ENCODE measurements around the gene EIF3B. TPM values are rescaled to one million over a fixed set of nuclear protein-coding genes. Genes with fewer than 3 reads are reported as not detected.

EIF3B gene
- total RNA-seq, 1 donor from 2014 or later: 213 TPM

GRCh38 chr7:2393706-2394105 lies 39.1 kb downstream of the EIF3B start:
- peaks cover 8% of the 10 kb centered on the region for H3K36me3 Mint-ChIP-seq (ENCODE audit: low read depth, unreplicated experiment)
- Histone ChIP-seq H3K79me2 (ENCODE audit: insufficient read depth, low read length) (no peaks in the 10 kb centered on the region), H3K36me3 (ENCODE audit: insufficient read depth, low read length) (no peaks in the 10 kb centered on the region), H3K27ac (ENCODE audit: low read depth, low read length) (no peak overlapping the region), H3K4me1 (ENCODE audit: insufficient read depth, low read length) (peaks cover 7% of the 10 kb centered on the region), H3K9me3 (ENCODE audit: insufficient read depth, low read depth, low read length) (no peaks in the 10 kb centered on the region), H3K4me3 (ENCODE audit: insufficient read depth, low read depth, low read length) (no peak overlapping the region), H3K9ac (ENCODE audit: low read length) (no peak overlapping the region), H4K20me1 (ENCODE audit: insufficient read depth, low read length) (no peaks in the 10 kb centered on the region), H3K4me2 (ENCODE audit: low read length) (no peak overlapping the region), H3K27me3 (ENCODE audit: insufficient read depth, low read length) (peaks cover 4% of the 10 kb centered on the region), H2AFZ (ENCODE audit: low read depth, low read length) (no peak overlapping the region)
- TF ChIP-seq EZH2 (IDR thresholded peaks at IDR 0.05; ENCODE audit: insufficient read depth, low read length) (no peak), CTCF (IDR thresholded peaks at IDR 0.05; ENCODE audit: insufficient read depth, low read depth, low read length) (no peak)
- H3K27ac Mint-ChIP-seq (ENCODE audit: unreplicated experiment): no peak overlapping the region
- H3K9me3 Mint-ChIP-seq (ENCODE audit: unreplicated experiment): peaks cover 2% of the 10 kb centered on the region
- peaks cover 5% of the 10 kb centered on the region for H3K4me1 Mint-ChIP-seq (ENCODE audit: low read depth, unreplicated experiment)
- FAIRE-seq (no peak), DNase-seq (ENCODE audit: low read depth) (no peak)
- H3K4me3 Mint-ChIP-seq (ENCODE audit: unreplicated experiment): no peak overlapping the region
- H3K27me3 Mint-ChIP-seq (ENCODE audit: low read depth, unreplicated experiment): peaks cover 10% of the 10 kb centered on the region

GRCh38 chr7:2394566-2395082 lies 40.0 kb downstream of the EIF3B start:
- Mint-ChIP-seq H3K4me3 (ENCODE audit: unreplicated experiment) (no peak overlapping the region), H3K27ac (ENCODE audit: unreplicated experiment) (no peak overlapping the region)
- FAIRE-seq: no peak

More at GRCh38 chr7:2394566-2395082, 40.0 kb downstream of the EIF3B start:
- no peaks in the 10 kb centered on the region for H3K9me3 ChIP-seq (ENCODE audit: insufficient read depth, low read depth, low read length)
- no peaks in the 10 kb centered on the region for H3K36me3 ChIP-seq (ENCODE audit: insufficient read depth, low read length)
- H3K4me3 ChIP-seq (ENCODE audit: insufficient read depth, low read depth, low read length): no peak overlapping the region
- no peak for DNase-seq (ENCODE audit: low read depth)
- no peak overlapping the region for H2AFZ ChIP-seq (ENCODE audit: low read depth, low read length)
- Mint-ChIP-seq H3K9me3 (ENCODE audit: unreplicated experiment) (peaks cover 2% of the 10 kb centered on the region), H3K27me3 (ENCODE audit: low read depth, unreplicated experiment) (peaks cover 10% of the 10 kb centered on the region), H3K36me3 (ENCODE audit: low read depth, unreplicated experiment) (peaks cover 7% of the 10 kb centered on the region), H3K4me1 (ENCODE audit: low read depth, unreplicated experiment) (peaks cover 5% of the 10 kb centered on the region)
- H4K20me1 ChIP-seq (ENCODE audit: insufficient read depth, low read length): no peaks in the 10 kb centered on the region
- H3K4me1 ChIP-seq (ENCODE audit: insufficient read depth, low read length): peaks cover 10% of the 10 kb centered on the region
- H3K4me2 ChIP-seq (ENCODE audit: low read length): no peak overlapping the region
- no peak for TF ChIP-seq EZH2 (IDR thresholded peaks at IDR 0.05; ENCODE audit: insufficient read depth, low read length)
- TF ChIP-seq CTCF (IDR thresholded peaks at IDR 0.05; ENCODE audit: insufficient read depth, low read depth, low read length): no peak
- no peaks in the 10 kb centered on the region for H3K79me2 ChIP-seq (ENCODE audit: insufficient read depth, low read length)
- H3K9ac ChIP-seq (ENCODE audit: low read length): no peak overlapping the region
- peaks cover 4% of the 10 kb centered on the region for H3K27me3 ChIP-seq (ENCODE audit: insufficient read depth, low read length)
- H3K27ac ChIP-seq (ENCODE audit: low read depth, low read length): no peak overlapping the region
